OCI-LY7 (cell line): ENCODE measurements around the gene CALY. TPM values are rescaled to one million over a fixed set of nuclear protein-coding genes. Genes with fewer than 3 reads are reported as not detected.

Experiments used
- BruUV-seq: library from RNA; stranded (reverse); fragments of 400-500 nt; replicated peaks from 2 replicates; lab custom pipeline; 2021; lab: Mats Ljungman, UMichigan
- CTCF ChIA-PET: fragments of 300-600 bp; sonication (Branson Sonifier 250); formaldehyde crosslinking; loops from one replicate; lab custom pipeline; 2022; ENCODE audit warnings: antibody characterized with exemption; ENCODE audit not compliant: unreplicated experiment; lab: Charles Lee
- POLR2A ChIA-PET: fragments of 300-600 bp; sonication (Branson Sonifier 250); formaldehyde crosslinking; loops from one replicate; lab custom pipeline; 2022; ENCODE audit warnings: antibody characterized with exemption; lab: Charles Lee
- DNase-seq: peaks from one replicate; pipeline ENCODE4 v3.0.0-alpha.2; 2015; ENCODE audit warnings: low spot score
- H2AFZ ChIP-seq: fragments of 200-600 bp; sonication (generic), shearing (Covaris generic); 2 replicates; pipeline ENCODE4 v1.6.1; 2014; ENCODE audit warnings: mild to moderate bottlenecking, antibody characterized with exemption, low read length, moderate library complexity
- H3K27ac ChIP-seq: fragments of 200-600 bp; sonication (generic); 2 replicates; pipeline ENCODE4 v1.5.1; 2014; ENCODE audit warnings: mixed run types, low read depth, mild to moderate bottlenecking, moderate library complexity, low read length, inconsistent platforms; ENCODE audit not compliant: poor library complexity, severe bottlenecking
- H3K36me3 ChIP-seq: fragments of 200-600 bp; sonication (generic); 2 replicates; pipeline ENCODE4 v1.6.1; 2014; ENCODE audit warnings: mild to moderate bottlenecking, antibody characterized with exemption, low read length, moderate library complexity, mixed read lengths; ENCODE audit not compliant: insufficient read depth
- H3K4me1 ChIP-seq: fragments of 200-600 bp; sonication (generic); 2 replicates; pipeline ENCODE4 v1.5.1; 2014; ENCODE audit warnings: mild to moderate bottlenecking, low read length; ENCODE audit not compliant: insufficient read depth, poor library complexity, severe bottlenecking
- H3K4me2 ChIP-seq: fragments of 200-600 bp; sonication (generic); 2 replicates; pipeline ENCODE4 v1.6.1; 2014; ENCODE audit warnings: mild to moderate bottlenecking, low read length
- H3K4me3 ChIP-seq: fragments of 200-600 bp; sonication (generic); 2 replicates; pipeline ENCODE4 v1.5.1; 2014; ENCODE audit warnings: mild to moderate bottlenecking, low read depth, low read length; ENCODE audit not compliant: poor library complexity, severe bottlenecking
- H3K79me2 ChIP-seq: fragments of 200-600 bp; sonication (generic); 2 replicates; pipeline ENCODE4 v1.6.1; 2016; ENCODE audit warnings: low read depth, mild to moderate bottlenecking, low read length, moderate library complexity, mixed read lengths; ENCODE audit not compliant: insufficient read depth
- H3K9me2 ChIP-seq: fragments of 200-600 bp; sonication (generic); 2 replicates; pipeline ENCODE4 v1.6.1; 2016; ENCODE audit warnings: mild to moderate bottlenecking, low read length, mixed read lengths; ENCODE audit not compliant: insufficient read depth
- H3K9me3 ChIP-seq: fragments of 200-600 bp; sonication (generic); 2 replicates; pipeline ENCODE4 v1.6.1; 2014; ENCODE audit warnings: mild to moderate bottlenecking, mixed run types, low read length, mixed read lengths
- H4K20me1 ChIP-seq: fragments of 200-600 bp; sonication (generic); 2 replicates; pipeline ENCODE4 v1.6.1; 2014; ENCODE audit warnings: mild to moderate bottlenecking, antibody characterized with exemption, low read length, moderate library complexity, mixed read lengths; ENCODE audit not compliant: insufficient read depth
- CTCF ChIP-seq: fragments of 200-600 bp; sonication (generic); conservative IDR thresholded peaks from 2 replicates; pipeline ENCODE4 v1.5.1; 2014; ENCODE audit warnings: mild to moderate bottlenecking, antibody characterized with exemption, low read length, moderate library complexity, mixed read lengths
- EZH2phosphoT487 ChIP-seq: fragments of 200-600 bp; sonication (generic); IDR thresholded peaks from 2 replicates; pipeline ENCODE4 v1.6.1; 2018; ENCODE audit warnings: low read depth, borderline replicate concordance, mild to moderate bottlenecking, mixed run types, antibody characterized with exemption, low read length, moderate library complexity, mixed read lengths
- intact Hi-C: fragments of 100-400 bp; cut with micrococcal nuclease; formaldehyde crosslinking; loops from one replicate; pipeline ENCODE4 v1.10.0; 2022; ENCODE audit not compliant: unreplicated experiment
- total RNA-seq, 2 experiments: library from RNA; depleted of rRNA in 1 of 2; stranded (reverse); fragments of >200 nt in 1 of 2; shearing (Covaris generic) in 1 of 2; gene quantifications; 2 replicates each; pipeline ENCODE4 v1.2.3, GENCODE V29; 2014 to 2022

CALY gene
- total RNA-seq, 2 experiments from 2014 or later, result not detected

GRCh38 chr10:133344236-133344635 lies 7.5 kb upstream of the CALY start:
- no peak for DNase-seq
- Histone ChIP-seq H3K79me2 (no peaks in the 10 kb centered on the region), H3K27ac (no peak overlapping the region), H3K36me3 (no peaks in the 10 kb centered on the region), H3K4me3 (no peak overlapping the region), H3K4me2 (no peak overlapping the region), H4K20me1 (no peaks in the 10 kb centered on the region), H3K4me1 (no peaks in the 10 kb centered on the region), H2AFZ (no peak overlapping the region), H3K9me3 (no peaks in the 10 kb centered on the region), H3K9me2 (no peaks in the 10 kb centered on the region)
- ChIA-PET CTCF (no interaction called here), POLR2A (no interaction called here)
- TF ChIP-seq EZH2phosphoT487 (no peak), CTCF (no peak)
- no TSS peak for BruUV-seq
- intact Hi-C loops, result no loop called here

- H3K79me2 ChIP-seq, result no peaks in the 10 kb centered on the region
- no peak for TF ChIP-seq CTCF
- no peak for TF ChIP-seq EZH2phosphoT487
- POLR2A ChIA-PET, result interaction anchor here (0.6 kb wide), 2 partner anchors 20 to 43 kb away, joined by 3 read pairs; no protein-coding TSS in a partner anchor
- intact Hi-C loops, result no loop called here
- H3K4me1 ChIP-seq, result no peaks in the 10 kb centered on the region
- no peaks in the 10 kb centered on the region; the same call in 1 of the 2 replicates for H3K9me3 ChIP-seq
- H3K36me3 ChIP-seq, result no peaks in the 10 kb centered on the region
- BruUV-seq, result no TSS peak
- H4K20me1 ChIP-seq, result no peaks in the 10 kb centered on the region
- H2AFZ ChIP-seq, result no peak overlapping the region
- DNase-seq, result no peak
- H3K4me2 ChIP-seq, result no peak overlapping the region
- H3K9me2 ChIP-seq, result no peaks in the 10 kb centered on the region
- no peak overlapping the region for H3K27ac ChIP-seq
- no peak overlapping the region for H3K4me3 ChIP-seq
- CTCF ChIA-PET, result no interaction called here
These were observed 6.9 kb upstream of the CALY start for GRCh38 chr10:133343558-133343957.

DNA sequence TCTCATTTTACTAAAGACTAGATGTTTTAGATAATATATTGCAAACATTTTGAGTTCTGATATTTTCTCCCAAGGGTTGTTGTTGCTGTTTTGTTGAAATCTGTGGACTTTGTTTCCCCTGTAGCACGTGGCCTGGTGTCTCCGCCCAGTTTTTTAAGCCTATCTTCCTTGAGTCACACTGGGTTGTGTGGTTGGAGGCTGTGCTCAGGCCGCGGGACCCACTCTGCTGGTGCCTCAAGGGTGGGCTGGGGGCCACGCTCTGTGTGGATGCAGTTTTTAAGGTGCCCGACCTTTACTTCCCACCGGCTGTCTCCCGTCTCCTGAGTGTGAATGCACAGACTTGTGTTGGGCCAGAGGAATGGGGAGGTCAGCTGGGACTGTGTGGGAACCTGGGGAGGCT lies 6.2 kb upstream of the CALY start:
- POLR2A ChIA-PET, result interaction anchor here (0.6 kb wide), 1 partner anchor 43 kb away, joined by 3 read pairs; no protein-coding TSS in a partner anchor
- no peaks in the 10 kb centered on the region; the same call in 1 of the 2 replicates for H3K9me3 ChIP-seq
- DNase-seq, result no peak
- no peak overlapping the region for H2AFZ ChIP-seq
- H3K4me3 ChIP-seq, result no peak overlapping the region
- no peaks in the 10 kb centered on the region for H3K4me1 ChIP-seq
- intact Hi-C loops, result no loop called here
- no peaks in the 10 kb centered on the region for H3K36me3 ChIP-seq
- H3K27ac ChIP-seq, result no peak overlapping the region
- H3K79me2 ChIP-seq, result no peaks in the 10 kb centered on the region
- no peaks in the 10 kb centered on the region for H3K9me2 ChIP-seq
- TF ChIP-seq EZH2phosphoT487 (no peak), CTCF (no peak)
- H4K20me1 ChIP-seq, result no peaks in the 10 kb centered on the region
- CTCF ChIA-PET, result no interaction called here
- BruUV-seq, result no TSS peak
- H3K4me2 ChIP-seq, result no peak overlapping the region
